HEK293 (cell line): ENCODE data around the gene KRTAP12-3.

Source experiments
- CTCF ChIA-PET: fragments of 350-600 bp; formaldehyde crosslinking; extraction: SDS; loops from one replicate; lab custom pipeline; 2021; ENCODE audit warnings: antibody characterized with exemption; lab: Yijun Ruan, JAX
- POLR2A ChIA-PET: fragments of 300-600 bp; formaldehyde crosslinking; extraction: SDS; loops from one replicate; lab custom pipeline; 2020; ENCODE audit warnings: antibody characterized with exemption, inconsistent platforms; lab: Yijun Ruan, JAX
- H3K27ac ChIP-seq: fragments of 200-500 bp; sonication (Bioruptor generic); 2 replicates; pipeline ENCODE4 v1.5.1; 2014; ENCODE audit warnings: low read depth, low read length, control low read depth, inconsistent platforms; ENCODE audit errors: extremely low read depth
- H3K36me3 ChIP-seq, 2 experiments: fragments of 200-500 bp in 1 of 2; sonication (Bioruptor generic) in 1 of 2; 1 replicate in 1 of 2; 2 replicates in 1 of 2; pipeline ENCODE4 v1.5.1; 2014 to 2017; ENCODE audit warnings: inconsistent platforms in 2 of 2, low read length in 2 of 2; ENCODE audit not compliant: control insufficient read depth in 2 of 2, insufficient read depth in 1 of 2
- H3K4me1 ChIP-seq: fragments of 200-500 bp; sonication (Bioruptor generic); 2 replicates; pipeline ENCODE4 v1.5.1; 2014; ENCODE audit warnings: mild to moderate bottlenecking, low read length, inconsistent platforms; ENCODE audit not compliant: control insufficient read depth, insufficient read depth
- H3K4me3 ChIP-seq: 2 replicates; pipeline ENCODE4 v1.5.1; 2011; ENCODE audit warnings: low read depth, mild to moderate bottlenecking, control low read depth, low read length, moderate library complexity
- H3K9me3 ChIP-seq: fragments of 200-500 bp; sonication (Bioruptor generic); 2 replicates; pipeline ENCODE4 v1.5.1; 2014; ENCODE audit warnings: low read depth, low read length, inconsistent platforms; ENCODE audit not compliant: control insufficient read depth, insufficient read depth
- GFI1B ChIP-seq: fragments of 450-650 bp; formaldehyde crosslinking; IDR thresholded peaks from 2 replicates; pipeline ENCODE4 v1.5.1; 2016; ENCODE audit warnings: missing biosample characterization, missing genetic modification characterization
- MYNN ChIP-seq: fragments of 450-650 bp; formaldehyde crosslinking; IDR thresholded peaks from 2 replicates; pipeline ENCODE4 v1.5.1; 2016; ENCODE audit warnings: missing biosample characterization, missing genetic modification characterization, borderline replicate concordance
- SETDB1 ChIP-seq: IDR thresholded peaks from one replicate; pipeline ENCODE4 v1.6.1; 2017; ENCODE audit warnings: mild to moderate bottlenecking, low read length, moderate library complexity, mixed read lengths; ENCODE audit not compliant: insufficient read length
- SP3 ChIP-seq: fragments of 450-650 bp; formaldehyde crosslinking; IDR thresholded peaks from 2 replicates; pipeline ENCODE4 v1.5.1; 2016; ENCODE audit warnings: missing biosample characterization, missing genetic modification characterization
- ZNF112 ChIP-seq: fragments of 450-650 bp; formaldehyde crosslinking; IDR thresholded peaks from 2 replicates; pipeline ENCODE4 v1.5.0; 2017; ENCODE audit warnings: missing biosample characterization, missing genetic modification characterization
- ZNF175 ChIP-seq: fragments of 450-650 bp; formaldehyde crosslinking; IDR thresholded peaks from 2 replicates; pipeline ENCODE4 v1.5.1; 2016; ENCODE audit warnings: missing biosample characterization, missing genetic modification characterization
- ZNF248 ChIP-seq: fragments of 450-650 bp; formaldehyde crosslinking; IDR thresholded peaks from 2 replicates; pipeline ENCODE4 v1.5.1; 2017; ENCODE audit warnings: missing biosample characterization, missing genetic modification characterization
- ZNF292 ChIP-seq: fragments of 450-650 bp; formaldehyde crosslinking; IDR thresholded peaks from 2 replicates; pipeline ENCODE4 v1.5.1; 2016; ENCODE audit warnings: low read depth, missing biosample characterization, missing genetic modification characterization, borderline replicate concordance
- ZNF394 ChIP-seq: fragments of 450-650 bp; formaldehyde crosslinking; IDR thresholded peaks from 2 replicates; pipeline ENCODE4 v1.5.1; 2016; ENCODE audit warnings: missing biosample characterization, missing genetic modification characterization, mild to moderate bottlenecking, moderate library complexity, borderline replicate concordance
- ZNF555 ChIP-seq: fragments of 450-650 bp; formaldehyde crosslinking; conservative IDR thresholded peaks from 2 replicates; pipeline ENCODE4 v1.5.1; 2017; ENCODE audit warnings: missing biosample characterization, mild to moderate bottlenecking, missing genetic modification characterization, inconsistent platforms
- ZNF621 ChIP-seq: fragments of 450-650 bp; formaldehyde crosslinking; IDR thresholded peaks from 2 replicates; pipeline ENCODE4 v1.5.1; 2017; ENCODE audit warnings: missing biosample characterization, missing genetic modification characterization
- ZNF623 ChIP-seq: fragments of 450-650 bp; formaldehyde crosslinking; IDR thresholded peaks from 2 replicates; pipeline ENCODE4 v1.5.1; 2016; ENCODE audit warnings: missing biosample characterization, missing genetic modification characterization
- ZNF624 ChIP-seq: fragments of 450-650 bp; formaldehyde crosslinking; IDR thresholded peaks from 2 replicates; pipeline ENCODE4 v1.5.1; 2017; ENCODE audit warnings: missing biosample characterization, missing genetic modification characterization
- TF ChIP-seq, protein P1 (sequence below): fragments of 450-650 bp; formaldehyde crosslinking; IDR thresholded peaks from 2 replicates; pipeline ENCODE4 v1.5.1; 2016; ENCODE audit warnings: missing biosample characterization, missing genetic modification characterization
- TF ChIP-seq, protein P2 (sequence below): fragments of 450-650 bp; formaldehyde crosslinking; IDR thresholded peaks from 2 replicates; pipeline ENCODE4 v1.5.1; 2017; ENCODE audit warnings: missing biosample characterization, missing genetic modification characterization
- TF ChIP-seq, protein P3 (sequence below): fragments of 450-650 bp; formaldehyde crosslinking; IDR thresholded peaks from 2 replicates; pipeline ENCODE4 v1.5.1; 2017; ENCODE audit warnings: missing biosample characterization, missing genetic modification characterization
- TF ChIP-seq, protein P4 (sequence below): fragments of 450-650 bp; formaldehyde crosslinking; IDR thresholded peaks from 2 replicates; pipeline ENCODE4 v1.5.1; 2017; ENCODE audit warnings: missing biosample characterization, mild to moderate bottlenecking, missing genetic modification characterization, moderate library complexity
- TF ChIP-seq, protein P5 (sequence below): fragments of 450-650 bp; formaldehyde crosslinking; conservative IDR thresholded peaks from 2 replicates; pipeline ENCODE4 v1.5.1; 2016; ENCODE audit warnings: low read depth, missing biosample characterization, missing genetic modification characterization

Gene KRTAP12-3

DNA sequence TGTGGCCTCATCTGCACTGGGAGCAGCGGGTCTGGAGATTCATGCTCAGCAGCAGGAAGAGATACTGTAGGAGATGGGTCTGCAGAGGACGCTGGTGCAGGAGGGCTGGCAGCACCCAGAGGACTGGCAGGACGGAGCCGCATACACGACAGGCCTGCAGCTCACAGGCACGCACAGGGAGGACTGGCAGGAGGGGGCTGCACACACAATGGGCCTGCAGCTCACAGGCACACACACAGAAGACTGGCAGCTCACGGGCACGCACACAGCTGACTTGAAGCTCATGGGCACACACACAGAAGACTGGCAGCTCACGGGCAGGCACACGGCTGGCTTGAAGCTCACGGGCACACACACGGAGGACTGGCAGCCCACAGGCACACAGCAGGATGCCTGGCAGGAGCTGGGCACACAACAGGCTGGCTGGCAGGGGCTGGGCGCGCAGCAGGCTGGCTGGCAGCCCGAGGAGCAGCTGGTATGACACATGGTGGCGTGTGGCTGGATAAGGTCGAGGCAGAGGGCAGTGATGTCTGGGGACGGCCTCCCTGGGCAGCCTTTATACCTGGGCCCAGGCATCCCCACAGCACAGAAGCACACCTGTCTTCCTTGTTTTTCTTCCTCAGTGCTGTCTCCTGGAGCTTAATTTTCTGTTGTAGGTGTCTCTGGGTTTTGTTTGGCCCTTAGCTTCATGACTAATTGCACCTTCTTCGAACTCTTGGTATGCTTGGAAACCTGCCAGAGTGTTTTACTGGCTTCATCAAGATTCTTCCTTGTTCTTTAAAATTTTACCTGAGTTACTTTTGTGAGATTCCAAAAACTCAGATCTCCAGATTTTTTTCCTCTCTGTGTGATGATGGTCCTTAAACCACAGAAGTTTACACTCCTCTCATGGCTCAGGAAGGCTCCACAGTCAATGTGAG lies 8.9 kb downstream of the KRTAP12-3 start, which contains the start of gene KRTAP12-2:
TSS of gene KRTAP12-2 (minus strand) at position 527 of the 920 bp plus-strand sequence. CDS start at position 486, 41 bp downstream.
- H3K4me1 ChIP-seq = no peaks in the 10 kb centered on the region
- H3K36me3 ChIP-seq = no peaks in the 10 kb centered on the region
- POLR2A ChIA-PET = no interaction called here
- no peak for TF ChIP-seq ZNF394 (tag by site-specific recombination)
- no peak for TF ChIP-seq ZNF555
- TF ChIP-seq ZNF175 (tag by site-specific recombination) = no peak
- TF ChIP-seq, protein P1, sequence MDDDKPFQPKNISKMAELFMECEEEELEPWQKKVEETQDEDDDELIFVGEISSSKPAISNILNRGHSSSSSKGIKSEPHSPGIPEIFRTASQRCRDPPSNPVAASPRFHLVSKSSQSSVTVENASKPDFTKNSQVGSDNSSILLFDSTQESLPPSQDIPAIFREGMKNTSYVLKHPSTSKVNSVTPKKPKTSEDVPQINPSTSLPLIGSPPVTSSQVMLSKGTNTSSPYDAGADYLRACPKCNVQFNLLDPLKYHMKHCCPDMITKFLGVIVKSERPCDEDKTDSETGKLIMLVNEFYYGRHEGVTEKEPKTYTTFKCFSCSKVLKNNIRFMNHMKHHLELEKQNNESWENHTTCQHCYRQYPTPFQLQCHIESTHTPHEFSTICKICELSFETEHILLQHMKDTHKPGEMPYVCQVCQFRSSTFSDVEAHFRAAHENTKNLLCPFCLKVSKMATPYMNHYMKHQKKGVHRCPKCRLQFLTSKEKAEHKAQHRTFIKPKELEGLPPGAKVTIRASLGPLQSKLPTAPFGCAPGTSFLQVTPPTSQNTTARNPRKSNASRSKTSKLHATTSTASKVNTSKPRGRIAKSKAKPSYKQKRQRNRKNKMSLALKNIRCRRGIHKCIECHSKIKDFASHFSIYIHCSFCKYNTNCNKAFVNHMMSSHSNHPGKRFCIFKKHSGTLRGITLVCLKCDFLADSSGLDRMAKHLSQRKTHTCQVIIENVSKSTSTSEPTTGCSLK = no peak
- TF ChIP-seq, protein P2, sequence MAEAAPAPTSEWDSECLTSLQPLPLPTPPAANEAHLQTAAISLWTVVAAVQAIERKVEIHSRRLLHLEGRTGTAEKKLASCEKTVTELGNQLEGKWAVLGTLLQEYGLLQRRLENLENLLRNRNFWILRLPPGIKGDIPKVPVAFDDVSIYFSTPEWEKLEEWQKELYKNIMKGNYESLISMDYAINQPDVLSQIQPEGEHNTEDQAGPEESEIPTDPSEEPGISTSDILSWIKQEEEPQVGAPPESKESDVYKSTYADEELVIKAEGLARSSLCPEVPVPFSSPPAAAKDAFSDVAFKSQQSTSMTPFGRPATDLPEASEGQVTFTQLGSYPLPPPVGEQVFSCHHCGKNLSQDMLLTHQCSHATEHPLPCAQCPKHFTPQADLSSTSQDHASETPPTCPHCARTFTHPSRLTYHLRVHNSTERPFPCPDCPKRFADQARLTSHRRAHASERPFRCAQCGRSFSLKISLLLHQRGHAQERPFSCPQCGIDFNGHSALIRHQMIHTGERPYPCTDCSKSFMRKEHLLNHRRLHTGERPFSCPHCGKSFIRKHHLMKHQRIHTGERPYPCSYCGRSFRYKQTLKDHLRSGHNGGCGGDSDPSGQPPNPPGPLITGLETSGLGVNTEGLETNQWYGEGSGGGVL (tag by site-specific recombination) = no peak
- no peak for TF ChIP-seq SETDB1
- TF ChIP-seq ZNF248 = no peak
- TF ChIP-seq ZNF623 (tag by site-specific recombination) = no peak
- TF ChIP-seq MYNN (tag by site-specific recombination) = no peak
- no peak for TF ChIP-seq ZNF621
- TF ChIP-seq, protein P3, sequence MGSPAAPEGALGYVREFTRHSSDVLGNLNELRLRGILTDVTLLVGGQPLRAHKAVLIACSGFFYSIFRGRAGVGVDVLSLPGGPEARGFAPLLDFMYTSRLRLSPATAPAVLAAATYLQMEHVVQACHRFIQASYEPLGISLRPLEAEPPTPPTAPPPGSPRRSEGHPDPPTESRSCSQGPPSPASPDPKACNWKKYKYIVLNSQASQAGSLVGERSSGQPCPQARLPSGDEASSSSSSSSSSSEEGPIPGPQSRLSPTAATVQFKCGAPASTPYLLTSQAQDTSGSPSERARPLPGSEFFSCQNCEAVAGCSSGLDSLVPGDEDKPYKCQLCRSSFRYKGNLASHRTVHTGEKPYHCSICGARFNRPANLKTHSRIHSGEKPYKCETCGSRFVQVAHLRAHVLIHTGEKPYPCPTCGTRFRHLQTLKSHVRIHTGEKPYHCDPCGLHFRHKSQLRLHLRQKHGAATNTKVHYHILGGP = no peak
- no peak for TF ChIP-seq ZNF624 (tag by site-specific recombination)
- TF ChIP-seq, protein P4, sequence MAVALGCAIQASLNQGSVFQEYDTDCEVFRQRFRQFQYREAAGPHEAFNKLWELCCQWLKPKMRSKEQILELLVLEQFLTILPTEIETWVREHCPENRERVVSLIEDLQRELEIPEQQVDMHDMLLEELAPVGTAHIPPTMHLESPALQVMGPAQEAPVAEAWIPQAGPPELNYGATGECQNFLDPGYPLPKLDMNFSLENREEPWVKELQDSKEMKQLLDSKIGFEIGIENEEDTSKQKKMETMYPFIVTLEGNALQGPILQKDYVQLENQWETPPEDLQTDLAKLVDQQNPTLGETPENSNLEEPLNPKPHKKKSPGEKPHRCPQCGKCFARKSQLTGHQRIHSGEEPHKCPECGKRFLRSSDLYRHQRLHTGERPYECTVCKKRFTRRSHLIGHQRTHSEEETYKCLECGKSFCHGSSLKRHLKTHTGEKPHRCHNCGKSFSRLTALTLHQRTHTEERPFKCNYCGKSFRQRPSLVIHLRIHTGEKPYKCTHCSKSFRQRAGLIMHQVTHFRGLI (tag by site-specific recombination) = no peak
- TF ChIP-seq ZNF112 (tag by site-specific recombination) = no peak
- TF ChIP-seq GFI1B (tag by site-specific recombination) = no peak
- TF ChIP-seq ZNF292 = no peak
- TF ChIP-seq, protein P5, sequence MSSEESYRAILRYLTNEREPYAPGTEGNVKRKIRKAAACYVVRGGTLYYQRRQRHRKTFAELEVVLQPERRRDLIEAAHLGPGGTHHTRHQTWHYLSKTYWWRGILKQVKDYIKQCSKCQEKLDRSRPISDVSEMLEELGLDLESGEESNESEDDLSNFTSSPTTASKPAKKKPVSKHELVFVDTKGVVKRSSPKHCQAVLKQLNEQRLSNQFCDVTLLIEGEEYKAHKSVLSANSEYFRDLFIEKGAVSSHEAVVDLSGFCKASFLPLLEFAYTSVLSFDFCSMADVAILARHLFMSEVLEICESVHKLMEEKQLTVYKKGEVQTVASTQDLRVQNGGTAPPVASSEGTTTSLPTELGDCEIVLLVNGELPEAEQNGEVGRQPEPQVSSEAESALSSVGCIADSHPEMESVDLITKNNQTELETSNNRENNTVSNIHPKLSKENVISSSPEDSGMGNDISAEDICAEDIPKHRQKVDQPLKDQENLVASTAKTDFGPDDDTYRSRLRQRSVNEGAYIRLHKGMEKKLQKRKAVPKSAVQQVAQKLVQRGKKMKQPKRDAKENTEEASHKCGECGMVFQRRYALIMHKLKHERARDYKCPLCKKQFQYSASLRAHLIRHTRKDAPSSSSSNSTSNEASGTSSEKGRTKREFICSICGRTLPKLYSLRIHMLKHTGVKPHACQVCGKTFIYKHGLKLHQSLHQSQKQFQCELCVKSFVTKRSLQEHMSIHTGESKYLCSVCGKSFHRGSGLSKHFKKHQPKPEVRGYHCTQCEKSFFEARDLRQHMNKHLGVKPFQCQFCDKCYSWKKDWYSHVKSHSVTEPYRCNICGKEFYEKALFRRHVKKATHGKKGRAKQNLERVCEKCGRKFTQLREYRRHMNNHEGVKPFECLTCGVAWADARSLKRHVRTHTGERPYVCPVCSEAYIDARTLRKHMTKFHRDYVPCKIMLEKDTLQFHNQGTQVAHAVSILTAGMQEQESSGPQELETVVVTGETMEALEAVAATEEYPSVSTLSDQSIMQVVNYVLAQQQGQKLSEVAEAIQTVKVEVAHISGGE = no peak
- no peak for TF ChIP-seq SP3 (tag by site-specific recombination)
- TF ChIP-seq, all 188 proteins: peak for 0
- Histone ChIP-seq H3K27ac (no peak within 1 kb of the TSS), H3K9me3 (no peaks in the 10 kb centered on the region; the same call in 1 of the 2 replicates), H3K4me3 (no peak within 1 kb of the TSS)
- CTCF ChIA-PET = no interaction called here
